Measurements from ENCODE around the gene C19orf25. TPM values are rescaled to one million over a fixed set of nuclear protein-coding genes. Genes with fewer than 3 reads are reported as not detected.
A peak's percentile ranks its signal among the peaks of the same experiment; 100 is the strongest.

Gene C19orf25
- total and polyA plus RNA-seq, 2 of the 13 experiments (the other 11 are each of a cell fraction or from before 2014, with no cell fraction given) = 14.2 to 32.4 TPM

GRCh38 chr19:1518471-1518870, 39.5 kb upstream of the C19orf25 start:
- TF ChIP-seq THAP11 (CRISPR knock-in tag; IDR thresholded peaks at IDR 0.05) = no peak
- TF ChIP-seq ZMYM3 (CRISPR knock-in tag; IDR thresholded peaks at IDR 0.05) = 0 out of 2 replicates have a peak, but pooled peaks have one; percentile 23
- no TSS peak for BruUV-seq (replicated peaks)
- Histone ChIP-seq H3K27ac (ENCODE audit: extremely low read length, insufficient read depth, low read length) (no peak overlapping the region), H3K4me1 (ENCODE audit: insufficient read depth, low read length) (peaks cover 19% of the 10 kb centered on the region), H3K9me3 (ENCODE audit: low read length) (no peaks in the 10 kb centered on the region), H3K4me2 (ENCODE audit: low read depth, low read length) (no peak overlapping the region), H4K20me1 (ENCODE audit: insufficient read depth, low read length) (no peaks in the 10 kb centered on the region), H3K36me3 (replicated peaks in 1 of 2; ENCODE audit: control insufficient read depth in 1 of 2, insufficient read depth in 2 of 2, low read length in 2 of 2) (no peaks in the 10 kb centered on the region), H3K4me3 (replicated peaks in 1 of 3; ENCODE audit: insufficient read depth in 1 of 3, low read depth in 2 of 3, low read length in 3 of 3) (no peak overlapping the region), H3K27me3 (ENCODE audit: control insufficient read depth in 1 of 2, insufficient read depth in 2 of 2, low read length in 2 of 2) (peaks cover 11 to 48% of the 10 kb centered on the region in 2 experiments), H2AFZ (ENCODE audit: low read length) (no peak overlapping the region), H3K79me2 (ENCODE audit: insufficient read depth, low read length) (no peaks in the 10 kb centered on the region), H3K9ac (ENCODE audit: insufficient read depth, low read depth, low read length) (no peak overlapping the region)
- no peak for FAIRE-seq
- WGBS (ENCODE audit: low lambda C conversion rate) = 40% methylated on average over 3 of the region's 4 CpGs
- ChIA-PET CTCF (ENCODE audit: low intra/inter-chr PET ratio, low total read pairs) (no interaction called here), POLR2A (no interaction called here)
- DNase-seq (ENCODE audit: low spot score) = no peak
- ATAC-seq = no peak
- intact Hi-C loops (cut with micrococcal nuclease; ENCODE audit: unreplicated experiment) = no loop called here
- in situ Hi-C loops (cut with HindIII; ENCODE audit: extremely low pct_ligation_motif_present, low pct_unique_long_range_greater_than_20kb) = no loop called here

GRCh38 chr19:1516395-1516753, 37.4 kb upstream of the C19orf25 start:
- peaks cover 21% of the 10 kb centered on the region for H3K4me1 ChIP-seq (ENCODE audit: insufficient read depth, low read length)
- no peak overlapping the region for H3K27ac ChIP-seq (ENCODE audit: extremely low read length, insufficient read depth, low read length)
- H3K36me3 ChIP-seq (replicated peaks in 1 of 2; ENCODE audit: control insufficient read depth in 1 of 2, insufficient read depth in 2 of 2, low read length in 2 of 2) = no peaks in the 10 kb centered on the region
- POLR2A ChIA-PET = no interaction called here
- H3K79me2 ChIP-seq (ENCODE audit: insufficient read depth, low read length) = no peaks in the 10 kb centered on the region
- CTCF ChIA-PET (ENCODE audit: low intra/inter-chr PET ratio, low total read pairs) = no interaction called here
- DNase-seq (ENCODE audit: low spot score) = peak; percentile 44
- BruUV-seq (replicated peaks) = no TSS peak
- no peak overlapping the region for H3K4me3 ChIP-seq (replicated peaks in 1 of 3; ENCODE audit: insufficient read depth in 1 of 3, low read depth in 2 of 3, low read length in 3 of 3)
- no peak overlapping the region for H2AFZ ChIP-seq (ENCODE audit: low read length)
- no peak overlapping the region for H3K9ac ChIP-seq (ENCODE audit: insufficient read depth, low read depth, low read length)
- H3K27me3 ChIP-seq (ENCODE audit: control insufficient read depth in 1 of 2, insufficient read depth in 2 of 2, low read length in 2 of 2) = peaks cover 0 to 28% of the 10 kb centered on the region in 2 experiments; a peak in 3 of 5 replicates
- intact Hi-C loops (cut with micrococcal nuclease; ENCODE audit: unreplicated experiment) = no loop called here
- no peak overlapping the region for H3K4me2 ChIP-seq (ENCODE audit: low read depth, low read length)
- no peak for ATAC-seq
- no peaks in the 10 kb centered on the region for H3K9me3 ChIP-seq (ENCODE audit: low read length)
- in situ Hi-C loops (cut with HindIII; ENCODE audit: extremely low pct_ligation_motif_present, low pct_unique_long_range_greater_than_20kb) = no loop called here
- no peaks in the 10 kb centered on the region for H4K20me1 ChIP-seq (ENCODE audit: insufficient read depth, low read length)
- FAIRE-seq = no peak
- 31% methylated on average over 8 of the region's 8 CpGs for WGBS (ENCODE audit: low lambda C conversion rate)
- no peak for TF ChIP-seq ZNF24 (IDR thresholded peaks at IDR 0.05)
- no peak for TF ChIP-seq ZNF362 (CRISPR knock-in tag; IDR thresholded peaks at IDR 0.05; ENCODE audit: borderline replicate concordance)
- no peak for TF ChIP-seq ZFP36 (IDR thresholded peaks at IDR 0.05; ENCODE audit: borderline replicate concordance, low read depth, low read length, partially characterized antibody)
- no peak for TF ChIP-seq GMEB2 (CRISPR knock-in tag; IDR thresholded peaks at IDR 0.05; ENCODE audit: low read depth)
- TF ChIP-seq KIAA2018 (CRISPR knock-in tag; IDR thresholded peaks at IDR 0.05; ENCODE audit: borderline replicate concordance) = no peak
